IMR-90 (cell line): ENCODE results near the gene TRPC1. TPM values are rescaled to one million over a fixed set of nuclear protein-coding genes. Genes with fewer than 3 reads are reported as not detected.
"Not testable (repeated sequence)": the region's sequence is repeated elsewhere in the genome, so short reads cannot be mapped to it uniquely, and the experiment has no call there.

Experiments
- ATAC-seq: fragments of 200-7000 bp; cut with Tn5 transposase; 2 replicates; pipeline ENCODE4 v1.9.1; 2020; ENCODE audit warnings: low read depth, mild to moderate bottlenecking, moderate library complexity
- BruUV-seq: library from RNA; stranded (reverse); fragments of 400-500 nt; replicated peaks from 2 replicates; lab custom pipeline; 2021; lab: Mats Ljungman, UMichigan
- CTCF ChIA-PET: fragments of 300-600 bp; formaldehyde crosslinking; extraction: SDS; loops from one replicate; lab custom pipeline; 2021; ENCODE audit warnings: antibody characterized with exemption; lab: Yijun Ruan, JAX
- POLR2A ChIA-PET: fragments of 300-600 bp; sonication (Branson Sonifier 250); formaldehyde crosslinking; loops from one replicate; lab custom pipeline; 2022; ENCODE audit warnings: antibody characterized with exemption; ENCODE audit not compliant: unreplicated experiment; lab: Charles Lee
- DNase-seq: peaks from one replicate; pipeline ENCODE4 v3.0.0; 2013
- H2AFZ ChIP-seq: replicated peaks from 2 replicates; pipeline ENCODE3; 2013; ENCODE audit warnings: low read length, mild to moderate bottlenecking; ENCODE audit not compliant: poor library complexity
- H2AK5ac ChIP-seq: 2 replicates; pipeline ENCODE4 v1.6.1; 2013; ENCODE audit warnings: low read depth, low read length, inconsistent platforms
- H2AK9ac ChIP-seq: replicated peaks from 2 replicates; pipeline ENCODE3; 2013; ENCODE audit warnings: mild to moderate bottlenecking, low read depth, low read length, moderate library complexity; ENCODE audit not compliant: poor library complexity
- H2BK120ac ChIP-seq: 2 replicates; pipeline ENCODE4 v1.6.1; 2013; ENCODE audit warnings: low read depth, low read length, inconsistent platforms
- H2BK15ac ChIP-seq: 3 replicates; pipeline ENCODE4 v1.6.1; 2013; ENCODE audit warnings: low read depth, low read length, inconsistent platforms
- H2BK20ac ChIP-seq: 2 replicates; pipeline ENCODE4 v1.6.1; 2013; ENCODE audit warnings: low read depth, mild to moderate bottlenecking, inconsistent platforms, low read length, moderate library complexity
- H2BK5ac ChIP-seq: 2 replicates; pipeline ENCODE4 v1.6.1; 2013; ENCODE audit warnings: mild to moderate bottlenecking, low read depth, low read length, inconsistent platforms; ENCODE audit not compliant: poor library complexity, severe bottlenecking
- H3K14ac ChIP-seq: replicated peaks from 2 replicates; pipeline ENCODE4 v1.6.1; 2013; ENCODE audit warnings: low read depth, low read length, inconsistent platforms
- H3K18ac ChIP-seq: 2 replicates; pipeline ENCODE4 v1.6.1; 2013; ENCODE audit warnings: low read depth, low read length, control low read depth
- H3K23ac ChIP-seq: 2 replicates; pipeline ENCODE4 v1.6.1; 2013; ENCODE audit warnings: low read depth, low read length, inconsistent platforms
- H3K27ac ChIP-seq: 2 replicates; pipeline ENCODE4 v1.5.1; 2013; ENCODE audit warnings: mild to moderate bottlenecking, control low read depth, low read length; ENCODE audit not compliant: insufficient read depth
- H3K27me3 ChIP-seq: 2 replicates; pipeline ENCODE4 v1.6.1; 2013; ENCODE audit warnings: low read length; ENCODE audit not compliant: control insufficient read depth, insufficient read depth
- H3K36me3 ChIP-seq: 2 replicates; pipeline ENCODE4 v1.6.1; 2013; ENCODE audit warnings: low read length, mixed read lengths; ENCODE audit not compliant: control insufficient read depth, insufficient read depth
- H3K4ac ChIP-seq: 2 replicates; pipeline ENCODE4 v1.6.1; 2013; ENCODE audit warnings: low read depth, low read length, inconsistent platforms
- H3K4me1 ChIP-seq: 2 replicates; pipeline ENCODE4 v1.6.1; 2013; ENCODE audit warnings: low read length, mixed read lengths; ENCODE audit not compliant: control insufficient read depth, insufficient read depth
- H3K4me2 ChIP-seq: 2 replicates; pipeline ENCODE4 v1.6.1; 2013; ENCODE audit warnings: low read depth, mild to moderate bottlenecking, control low read depth, low read length, moderate library complexity
- H3K4me3 ChIP-seq: 2 replicates; pipeline ENCODE4 v1.5.1; 2013; ENCODE audit warnings: low read depth, mild to moderate bottlenecking, control low read depth, low read length, moderate library complexity; ENCODE audit not compliant: insufficient read depth
- H3K56ac ChIP-seq: 2 replicates; pipeline ENCODE4 v1.6.1; 2013; ENCODE audit warnings: low read length, inconsistent platforms; ENCODE audit not compliant: insufficient read depth; ENCODE audit errors: extremely low read depth
- H3K79me1 ChIP-seq, 2 experiments: 2 replicates each; pipeline ENCODE4 v1.6.1; 2013; ENCODE audit warnings: low read length in 2 of 2, inconsistent platforms in 1 of 2, low read depth in 1 of 2
- H3K9ac ChIP-seq: 2 replicates; pipeline ENCODE4 v1.6.1; 2013; ENCODE audit warnings: low read depth, low read length, control low read depth
- H3K9me1 ChIP-seq: 2 replicates; pipeline ENCODE4 v1.6.1; 2013; ENCODE audit warnings: low read length, inconsistent platforms; ENCODE audit not compliant: insufficient read depth
- H3K9me3 ChIP-seq: 2 replicates; pipeline ENCODE4 v1.6.1; 2013; ENCODE audit warnings: low read length; ENCODE audit not compliant: control insufficient read depth, insufficient read depth
- H4K20me1 ChIP-seq: 2 replicates; pipeline ENCODE4 v1.6.1; 2013; ENCODE audit warnings: low read length, inconsistent platforms; ENCODE audit not compliant: insufficient read depth
- H4K5ac ChIP-seq: 2 replicates; pipeline ENCODE4 v1.6.1; 2013; ENCODE audit warnings: mild to moderate bottlenecking, low read depth, low read length, control low read depth
- H4K8ac ChIP-seq, 2 experiments: 2 replicates each; pipeline ENCODE4 v1.6.1; 2013; ENCODE audit warnings: low read depth in 2 of 2, low read length in 2 of 2, control low read depth in 1 of 2, inconsistent platforms in 1 of 2
- H4K91ac ChIP-seq: 2 replicates; pipeline ENCODE4 v1.6.1; 2013; ENCODE audit warnings: low read depth, low read length, inconsistent platforms; ENCODE audit not compliant: insufficient read depth
- WGBS, 2 experiments: methylation state at CpG; one replicate each; pipeline versions ENCODE4 v1.1.5 to v1.1.7; 2013; ENCODE audit warnings: missing lambda C conversion rate in 2 of 2; ENCODE audit not compliant: insufficient read length in 1 of 2; ENCODE audit errors: extremely low coverage in 2 of 2; 5-methylcytosine and 5-hydroxymethylcytosine counted together
- dilution Hi-C: fragments of 300-500 bp; cut with HindIII; formaldehyde crosslinking; loops from one replicate; pipeline ENCODE4 v1.14.3; 2018; ENCODE audit warnings: low sequenced_read_pairs; ENCODE audit not compliant: unreplicated experiment
- in situ Hi-C: fragments of 300-500 bp; cut with MboI; formaldehyde crosslinking; loops from 3 replicates; pipeline ENCODE4 v1.14.3; 2019; ENCODE audit warnings: low sequenced_read_pairs, inconsistent platforms, mixed read lengths
- intact Hi-C: fragments of 100-400 bp; cut with micrococcal nuclease; formaldehyde crosslinking; loops from 2 replicates; pipeline ENCODE4 v1.10.0; 2022
- polyA plus RNA-seq, 3 experiments: library from polyadenylated mRNA; depleted of rRNA; stranded (reverse); fragments of >200 nt; gene quantifications; 2 replicates each; pipeline ENCODE4 v1.2.3, GENCODE V29; 2012; ENCODE audit warnings: low replicate concordance in 1 of 3
- total RNA-seq: library from RNA; depleted of rRNA; stranded (reverse); fragments of >200 nt; gene quantifications from 2 replicates; pipeline ENCODE4 v1.2.3, GENCODE V29; 2012

TRPC1 gene
- total and polyA plus RNA-seq, 2 of the 4 experiments (the other 2 are of a cell fraction), result 5.9 to 7.2 TPM

GRCh38 chr3:142750531-142750930, 26.7 kb downstream of the TRPC1 start:
- H4K20me1 ChIP-seq, H3K4me2 ChIP-seq, dilution Hi-C loops, H3K23ac ChIP-seq, H2AFZ ChIP-seq, DNase-seq, H2BK5ac ChIP-seq, H2BK120ac ChIP-seq, H3K9ac ChIP-seq, in situ Hi-C loops, H2AK9ac ChIP-seq, H3K9me3 ChIP-seq, H3K79me1 ChIP-seq, H3K27ac ChIP-seq, H4K8ac ChIP-seq, CTCF ChIA-PET, H2AK5ac ChIP-seq, H4K5ac ChIP-seq, ATAC-seq, H3K27me3 ChIP-seq, H3K56ac ChIP-seq, H3K4ac ChIP-seq, H3K9me1 ChIP-seq, H3K36me3 ChIP-seq, H3K4me1 ChIP-seq, H3K14ac ChIP-seq, BruUV-seq, H4K91ac ChIP-seq, H2BK20ac ChIP-seq, H3K4me3 ChIP-seq, H2BK15ac ChIP-seq, POLR2A ChIA-PET, H3K18ac ChIP-seq, intact Hi-C loops: not testable (repeated sequence)
- no CpG with 5 or more reads among the region's 4 CpGs for WGBS, 2 experiments

GRCh38 chr3:142752605-142753004, 28.8 kb downstream of the TRPC1 start:
- H3K4ac ChIP-seq, H3K14ac ChIP-seq, H3K56ac ChIP-seq, H2BK15ac ChIP-seq, H3K4me2 ChIP-seq, ATAC-seq, H3K79me1 ChIP-seq, H3K4me1 ChIP-seq, POLR2A ChIA-PET, H2AFZ ChIP-seq, H2BK120ac ChIP-seq, H4K8ac ChIP-seq, H3K9me3 ChIP-seq, H2AK5ac ChIP-seq, H3K18ac ChIP-seq, DNase-seq, intact Hi-C loops, H3K27ac ChIP-seq, H4K5ac ChIP-seq, H3K23ac ChIP-seq, H2BK5ac ChIP-seq, dilution Hi-C loops, BruUV-seq, H2AK9ac ChIP-seq, H2BK20ac ChIP-seq, H3K9ac ChIP-seq, H3K4me3 ChIP-seq, H4K91ac ChIP-seq, H3K36me3 ChIP-seq, in situ Hi-C loops, H3K9me1 ChIP-seq, H3K27me3 ChIP-seq, H4K20me1 ChIP-seq: not testable (repeated sequence)
- CTCF ChIA-PET, result interaction anchor here (0.5 kb wide), 1 partner anchor 67 kb away, joined by 3 read pairs; no protein-coding TSS in a partner anchor
- WGBS, 2 experiments, result no CpG with 5 or more reads among the region's 4 CpGs
